Islet of Langerhans (tissue), 1 donor: Measurements from ENCODE around the gene UNC45A.
"Not testable (repeated sequence)": the region's sequence is repeated elsewhere in the genome, so short reads cannot be mapped to it uniquely, and the experiment has no call there.

ENCODE experiments used
- FAIRE-seq: peaks from one replicate; lab custom pipeline; 2011; peaks lifted over from hg19 to GRCh38; lab: Jason Lieb, UNC

Gene UNC45A

GRCh38 chr15:90903733-90904536, 31.1 kb upstream of the UNC45A start:
- FAIRE-seq: no peak

- no peak for FAIRE-seq
Observed at GRCh38 chr15:90904746-90905145, 30.3 kb upstream of the UNC45A start.

- no peak for FAIRE-seq
Observed at GRCh38 chr15:90905306-90906180, 29.5 kb upstream of the UNC45A start.

- no peak for FAIRE-seq
Observed at GRCh38 chr15:90906181-90906849, 28.8 kb upstream of the UNC45A start.

GRCh38 chr15:90907051-90907660, 27.9 kb upstream of the UNC45A start:
- FAIRE-seq: no peak

GRCh38 chr15:90907838-90908507, 27.1 kb upstream of the UNC45A start:
- FAIRE-seq: no peak

- not testable (repeated sequence) for FAIRE-seq
Observed at GRCh38 chr15:90909449-90909848, 25.6 kb upstream of the UNC45A start.

GRCh38 chr15:90909976-90910375, 25.1 kb upstream of the UNC45A start:
- no peak for FAIRE-seq

GRCh38 chr15:90910441-90911301, 24.4 kb upstream of the UNC45A start:
- no peak for FAIRE-seq

- FAIRE-seq: no peak
Observed at GRCh38 chr15:90911302-90911623, 23.8 kb upstream of the UNC45A start.

GRCh38 chr15:90911906-90912769, 22.9 kb upstream of the UNC45A start:
- no peak for FAIRE-seq

- FAIRE-seq: no peak
Observed at GRCh38 chr15:90912770-90913075, 22.4 kb upstream of the UNC45A start.

GRCh38 chr15:90913398-90913944, 21.6 kb upstream of the UNC45A start:
- no peak for FAIRE-seq

GRCh38 chr15:90914305-90915080, 20.6 kb upstream of the UNC45A start:
- no peak for FAIRE-seq

GRCh38 chr15:90915216-90915807, 19.8 kb upstream of the UNC45A start:
- no peak for FAIRE-seq

- no peak for FAIRE-seq
Observed at GRCh38 chr15:90915808-90916440, 19.2 kb upstream of the UNC45A start.

- no peak for FAIRE-seq
Observed at GRCh38 chr15:90916461-90916860, 18.6 kb upstream of the UNC45A start.

- no peak for FAIRE-seq
Observed at GRCh38 chr15:90917569-90917968, 17.5 kb upstream of the UNC45A start.
